Stimulated activated CD8-positive, alpha-beta memory T cell treated with anti-CD3 and anti-CD28 coated beads, Interleukin-7, amount 100 ng/mL, for 48 hours (primary cell): Measurements from ENCODE around the gene PABPN1L.
"Not testable (repeated sequence)": the region's sequence is repeated elsewhere in the genome, so short reads cannot be mapped to it uniquely, and the experiment has no call there.

Experiments
- DNase-seq, 2 donors: peaks; one replicate each; pipeline ENCODE4 v3.0.0-alpha.2; 2020; ENCODE audit warnings: low read depth in 1 of 2; ENCODE audit errors: extremely low read depth in 1 of 2

Gene PABPN1L

DNA sequence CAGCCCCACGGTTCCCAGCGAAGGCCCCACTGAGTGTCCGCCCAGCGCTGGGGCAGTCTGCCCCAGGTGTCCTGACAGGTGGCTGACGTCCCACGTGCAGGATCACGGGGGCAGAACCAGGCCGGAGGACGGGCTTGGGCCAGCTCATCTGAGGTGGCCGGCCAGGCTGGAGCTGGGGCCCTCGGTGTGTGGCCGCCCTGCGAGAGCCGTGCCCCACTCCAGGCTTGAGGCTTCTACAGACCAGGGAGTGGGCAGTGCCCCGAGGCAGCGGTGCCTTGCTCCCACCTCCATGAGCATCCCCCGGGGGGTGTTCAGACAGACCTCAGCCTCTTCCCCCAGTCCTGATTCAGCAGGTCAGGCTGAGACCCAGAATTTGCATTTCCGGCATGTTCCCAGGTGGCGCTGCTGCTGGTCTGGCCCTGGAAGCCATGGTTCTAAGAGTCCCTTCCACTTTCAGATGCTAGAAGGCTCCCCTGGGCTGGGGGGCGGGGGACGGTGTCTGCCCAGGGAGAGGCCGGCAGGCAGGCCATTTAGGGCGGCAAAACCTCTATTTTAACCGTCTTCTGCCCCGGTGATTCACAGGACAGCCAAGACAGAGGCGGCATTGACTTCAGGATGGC, 35.4 kb upstream of the PABPN1L start:
- DNase-seq = no peak

DNA sequence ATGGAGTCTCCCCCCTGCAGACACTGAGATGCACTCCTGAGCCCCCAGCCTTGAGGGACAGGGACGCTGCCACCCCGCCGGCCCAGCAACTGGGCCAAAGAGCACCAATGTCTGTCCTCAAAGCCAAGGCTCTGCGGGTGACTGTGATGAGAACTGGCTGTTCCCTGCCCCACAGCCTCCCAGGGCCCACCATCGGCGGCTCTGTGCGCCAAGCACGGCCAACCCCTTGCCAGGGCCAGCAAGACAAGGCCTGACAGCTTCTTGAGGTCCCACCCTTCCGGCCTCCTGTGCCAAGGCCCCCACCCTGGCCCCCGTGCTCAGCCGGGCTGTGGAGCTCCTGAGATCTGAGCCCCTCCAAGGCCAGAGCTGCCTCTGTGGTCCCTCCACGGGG, 34.2 kb upstream of the PABPN1L start:
- DNase-seq = no peak

DNA sequence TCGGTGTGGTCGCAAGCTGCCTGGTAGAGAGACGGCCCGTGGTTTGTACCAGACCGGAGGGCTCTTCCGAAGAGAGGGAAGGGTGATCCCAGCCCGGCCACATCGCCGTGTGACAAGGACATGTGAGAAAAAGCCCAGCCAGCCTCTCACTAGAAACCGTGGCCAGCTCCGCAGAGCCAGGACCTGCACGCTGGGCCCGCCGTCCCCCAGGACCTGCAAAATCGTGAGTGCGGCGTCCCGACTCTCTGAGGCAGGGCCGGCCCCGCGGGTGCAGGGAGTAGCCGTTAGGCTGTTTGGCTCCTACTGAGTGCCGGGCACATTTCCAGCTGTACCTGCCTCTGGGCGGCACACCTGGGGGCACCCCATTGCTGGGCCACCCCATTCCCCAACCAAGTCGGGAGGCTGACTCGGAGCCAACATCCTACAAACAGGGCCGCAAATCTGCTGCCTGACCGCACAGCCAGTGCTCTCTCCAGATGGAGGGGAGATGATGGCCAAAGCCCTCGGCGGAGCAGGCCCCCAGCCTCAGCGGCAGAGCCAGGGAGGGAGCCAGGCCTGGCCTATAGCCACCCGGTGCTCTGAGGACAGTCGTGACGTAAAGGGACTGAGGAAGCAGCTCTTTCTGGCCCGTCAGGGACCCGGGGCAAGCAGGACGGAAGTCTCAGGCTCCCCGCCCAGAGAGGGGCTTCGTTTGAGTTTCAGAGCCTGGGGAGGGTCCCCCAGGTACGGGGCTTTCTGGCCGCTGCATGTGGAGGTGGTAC, 33.6 kb upstream of the PABPN1L start:
- DNase-seq = no peak

DNA sequence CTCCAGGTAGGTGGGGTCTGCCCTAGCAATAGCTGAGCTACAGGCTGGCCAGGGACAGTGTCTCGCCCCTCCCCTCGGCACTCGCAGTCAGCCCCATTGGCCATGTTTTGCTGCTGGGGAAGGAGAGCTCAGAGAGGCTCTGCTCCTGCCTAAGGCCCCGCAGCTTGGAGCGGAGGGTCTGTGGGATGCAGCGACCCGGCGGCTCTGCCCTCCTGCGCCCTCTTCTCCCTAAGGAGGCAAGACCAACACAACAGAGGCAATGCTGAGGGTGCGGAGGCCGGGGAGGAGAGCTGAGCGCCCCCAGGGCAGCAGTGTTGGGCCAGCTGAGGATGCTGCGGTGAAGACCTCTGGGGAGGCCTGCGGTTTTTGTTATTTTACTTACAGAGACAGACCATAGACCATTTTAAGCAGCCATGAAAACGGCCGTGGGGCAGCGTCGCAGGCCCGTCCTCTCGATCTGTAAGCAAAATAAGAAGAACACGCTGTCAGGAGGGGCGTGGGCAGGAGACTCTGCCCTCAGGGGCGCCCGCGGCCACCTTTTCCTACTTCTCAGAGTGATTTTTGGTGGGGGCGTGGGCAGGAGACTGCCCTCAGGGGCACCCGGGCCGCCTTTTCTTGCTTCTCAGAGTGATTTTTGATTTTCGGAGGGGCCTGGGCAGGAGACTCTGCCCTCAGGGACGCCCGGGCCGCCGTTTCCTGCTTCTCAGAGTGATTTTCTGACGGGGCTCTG, 31.4 kb upstream of the PABPN1L start:
- DNase-seq = no peak

DNA sequence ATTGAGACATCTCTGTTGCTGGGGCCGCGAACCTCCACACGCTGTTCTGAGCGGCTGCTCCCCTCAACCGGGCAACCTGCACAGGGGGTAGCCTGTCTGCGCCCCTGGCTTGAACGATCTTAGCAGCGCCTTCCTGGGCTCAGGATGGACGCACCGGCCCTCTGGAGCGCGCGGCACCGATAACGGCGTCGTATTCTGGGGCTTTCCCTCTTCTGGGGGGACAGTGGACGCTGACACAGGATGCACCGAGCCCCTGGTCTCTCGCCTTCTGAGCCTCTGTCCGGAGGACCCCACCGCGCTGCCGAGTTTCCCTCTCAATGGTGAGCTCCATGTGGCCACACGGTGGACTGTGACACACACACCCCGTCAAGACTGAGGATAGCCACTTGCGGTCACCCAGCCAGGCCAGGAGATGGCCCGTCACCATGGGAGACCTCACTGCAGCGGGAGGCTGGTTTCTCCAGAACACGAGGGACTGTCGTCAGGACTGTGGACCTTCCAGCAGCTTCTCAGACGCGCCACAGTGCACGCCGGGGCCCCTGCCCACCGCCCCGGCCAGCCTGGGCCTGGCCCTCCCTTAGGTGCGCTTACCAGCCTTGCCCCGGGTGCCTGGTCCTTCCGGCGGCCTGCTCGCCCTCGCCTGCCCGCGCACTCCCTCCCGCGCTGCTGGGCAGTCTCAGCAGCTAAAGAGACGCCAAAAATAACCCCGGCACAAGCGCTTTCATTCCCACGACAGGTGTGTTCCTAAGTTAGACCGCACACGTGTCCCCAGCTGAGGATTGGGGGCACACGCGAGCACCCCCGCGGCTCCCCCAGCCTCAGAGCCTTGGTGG, 30.0 kb upstream of the PABPN1L start:
- no peak for DNase-seq

DNA sequence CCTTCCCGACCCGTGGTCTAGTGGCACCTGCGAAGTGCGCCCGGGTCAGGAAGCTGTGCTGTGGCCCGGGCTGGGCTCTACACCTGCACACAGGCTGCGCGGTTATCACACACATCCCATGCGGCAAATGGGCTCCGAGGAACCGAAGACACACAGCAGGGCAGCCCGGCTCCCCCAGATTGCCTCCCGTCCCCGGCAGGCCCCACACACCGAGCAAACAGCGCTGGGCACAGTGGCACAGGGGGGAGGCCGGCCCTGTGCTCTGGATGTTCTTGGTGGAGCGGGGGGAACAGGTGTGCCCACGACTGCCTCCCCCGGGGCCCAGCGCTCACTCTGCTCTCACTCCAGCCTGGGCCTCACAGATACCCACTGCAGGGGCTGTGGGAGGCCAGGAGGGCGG, 28.9 kb upstream of the PABPN1L start:
- no peak for DNase-seq

DNA sequence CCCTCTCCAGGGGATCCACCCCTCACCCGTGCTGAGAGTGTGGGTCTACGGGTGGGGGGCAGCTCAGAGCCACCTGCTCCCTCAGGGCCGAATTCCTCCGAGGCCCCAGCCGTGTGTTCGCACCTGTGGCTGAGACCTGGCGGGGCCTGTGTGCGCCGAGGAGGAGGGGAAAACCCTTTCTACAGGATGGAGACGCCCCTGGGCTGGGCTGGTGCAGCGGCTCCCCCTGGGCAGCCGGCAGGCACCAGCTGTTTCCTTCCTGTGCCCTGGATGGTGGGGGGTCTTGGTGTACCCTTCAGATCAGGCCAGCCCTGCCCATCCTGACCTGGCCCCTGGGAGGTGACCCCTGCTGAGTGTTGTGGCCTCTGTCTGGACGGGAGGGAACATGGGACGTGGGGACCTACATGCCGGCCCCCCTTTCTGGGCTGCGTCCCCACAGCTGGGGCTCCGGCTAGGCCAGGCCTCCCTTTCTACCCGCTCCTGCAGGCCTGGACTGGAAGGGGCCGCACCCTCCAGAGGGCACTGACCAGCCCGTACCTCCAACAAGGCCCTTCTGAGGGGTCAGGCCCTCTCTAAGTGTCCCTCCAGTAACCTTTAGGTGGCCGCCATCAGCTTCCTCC, 28.3 kb upstream of the PABPN1L start:
- DNase-seq = no peak

DNA sequence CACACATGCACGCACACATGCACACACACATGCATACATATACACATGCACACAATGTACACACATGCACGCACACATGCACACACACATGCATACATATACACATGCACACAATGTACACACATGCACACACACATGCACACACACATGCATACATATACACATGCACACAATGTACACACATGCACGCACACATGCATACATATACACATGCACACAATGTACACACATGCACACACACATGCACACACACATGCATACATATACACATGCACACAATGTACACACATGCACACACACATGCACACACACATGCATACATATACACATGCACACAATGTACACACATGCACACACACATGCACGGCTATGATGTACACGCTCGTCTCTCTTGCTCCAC, 27.8 kb upstream of the PABPN1L start:
- DNase-seq = not testable (repeated sequence)

DNA sequence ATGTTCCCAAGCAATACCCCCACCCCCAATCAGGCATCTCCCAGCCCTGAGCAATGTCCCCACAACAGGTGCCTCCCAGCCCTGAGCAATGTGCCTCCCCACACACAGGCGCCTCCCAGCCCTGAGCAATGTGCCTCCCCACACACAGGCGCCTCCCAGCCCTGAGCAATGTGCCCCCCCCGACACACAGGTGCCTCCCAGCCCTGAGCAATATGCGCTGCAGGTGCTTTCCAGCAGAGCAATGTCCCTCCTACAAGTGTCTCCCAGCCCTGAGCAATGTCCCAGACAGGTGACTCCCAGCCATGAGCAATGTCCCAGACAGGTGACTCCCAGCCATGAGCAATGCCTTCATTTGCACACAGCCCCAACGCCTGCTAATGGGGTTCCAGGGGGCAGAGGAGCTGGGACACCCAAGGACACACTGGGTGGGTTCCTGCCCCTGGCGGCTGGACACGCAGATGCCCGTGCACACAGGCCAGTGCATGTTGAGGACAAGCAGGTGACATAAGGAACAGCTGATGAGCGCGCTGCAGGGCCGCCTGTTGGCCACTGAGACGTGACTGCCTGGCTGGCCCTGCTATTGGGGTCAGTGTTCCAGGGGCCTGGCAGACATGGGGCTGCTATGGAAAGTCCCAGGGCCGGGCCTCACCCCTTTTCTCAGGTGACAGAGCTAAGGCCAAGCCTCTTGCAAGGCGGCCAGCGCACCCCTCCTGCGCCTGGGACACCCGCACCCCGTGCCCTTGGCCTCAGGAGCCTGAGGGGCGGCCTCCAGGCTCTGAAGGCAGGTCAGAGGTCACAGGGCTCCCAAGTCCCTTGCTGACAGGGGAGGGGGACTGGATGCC, 26.9 kb upstream of the PABPN1L start:
- DNase-seq = no peak

DNA sequence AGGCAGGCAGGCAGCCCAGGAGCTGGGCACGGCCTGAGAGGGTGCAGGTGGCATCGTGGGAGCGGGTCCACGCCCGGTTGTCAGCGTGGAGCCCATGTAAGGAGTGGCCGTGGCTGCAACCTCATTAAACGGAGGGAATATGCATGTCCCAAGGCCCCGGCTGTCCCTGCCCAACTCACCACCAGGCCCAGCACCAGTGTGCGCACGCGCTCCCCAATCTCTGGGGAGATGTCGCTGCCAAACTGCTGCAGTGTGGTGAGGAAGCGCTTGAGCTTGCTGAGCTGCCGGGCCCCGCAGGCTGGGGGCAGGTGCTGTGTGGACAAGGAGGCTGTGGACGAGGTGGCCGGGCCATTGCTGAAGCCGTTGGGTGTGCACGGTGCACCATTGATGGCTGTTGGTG, 25.6 kb upstream of the PABPN1L start:
- no peak for DNase-seq

DNA sequence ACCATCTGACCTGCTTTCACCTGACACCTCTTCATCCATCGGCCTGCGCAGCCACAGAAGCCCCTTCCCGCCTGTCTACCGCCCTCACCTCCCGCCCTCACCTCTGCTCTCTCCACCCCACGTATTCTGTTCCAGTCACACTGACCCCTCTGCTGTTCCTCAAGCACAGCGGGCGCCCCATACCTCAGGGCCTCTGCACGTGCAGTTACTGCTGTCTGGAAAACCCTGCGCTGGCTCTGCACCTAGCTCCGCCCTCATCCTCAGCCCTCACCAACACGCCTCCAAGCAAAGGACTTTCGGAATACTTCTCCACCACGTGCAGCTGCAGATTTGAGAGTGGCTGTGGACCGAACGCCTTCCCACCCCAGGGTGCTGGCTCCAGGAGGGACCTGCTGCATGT, 24.6 kb upstream of the PABPN1L start:
- DNase-seq = no peak

DNA sequence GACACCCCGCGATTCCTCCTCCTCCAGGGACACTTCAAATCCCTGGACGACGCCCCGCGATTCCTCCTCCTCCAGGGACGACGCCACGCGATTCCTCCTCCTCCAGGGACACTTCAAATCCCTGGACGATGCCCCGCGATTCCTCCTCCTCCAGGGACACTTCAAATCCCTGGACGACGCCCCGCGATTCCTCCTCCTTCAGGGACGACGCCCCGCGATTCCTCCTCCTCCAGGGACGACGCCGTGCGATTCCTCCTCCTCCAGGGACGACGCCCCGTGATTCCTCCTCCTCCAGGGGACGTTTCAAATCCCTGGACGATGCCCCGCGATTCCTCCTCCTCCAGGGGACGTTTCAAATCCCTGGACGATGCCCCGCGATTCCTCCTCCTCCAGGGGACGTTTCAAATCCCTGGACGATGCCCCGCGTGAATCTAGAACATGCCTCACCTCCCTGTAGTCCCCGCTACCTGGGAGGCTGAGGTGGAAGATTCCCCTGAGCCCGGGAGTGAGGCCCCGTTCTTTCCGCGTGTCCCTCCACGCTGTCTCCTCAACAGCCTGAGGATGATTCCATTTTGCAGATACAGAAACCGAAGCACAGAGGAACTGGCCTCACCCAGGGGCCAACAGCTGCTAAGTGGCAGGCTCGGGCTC, 23.4 kb upstream of the PABPN1L start:
- DNase-seq = not testable (repeated sequence)

DNA sequence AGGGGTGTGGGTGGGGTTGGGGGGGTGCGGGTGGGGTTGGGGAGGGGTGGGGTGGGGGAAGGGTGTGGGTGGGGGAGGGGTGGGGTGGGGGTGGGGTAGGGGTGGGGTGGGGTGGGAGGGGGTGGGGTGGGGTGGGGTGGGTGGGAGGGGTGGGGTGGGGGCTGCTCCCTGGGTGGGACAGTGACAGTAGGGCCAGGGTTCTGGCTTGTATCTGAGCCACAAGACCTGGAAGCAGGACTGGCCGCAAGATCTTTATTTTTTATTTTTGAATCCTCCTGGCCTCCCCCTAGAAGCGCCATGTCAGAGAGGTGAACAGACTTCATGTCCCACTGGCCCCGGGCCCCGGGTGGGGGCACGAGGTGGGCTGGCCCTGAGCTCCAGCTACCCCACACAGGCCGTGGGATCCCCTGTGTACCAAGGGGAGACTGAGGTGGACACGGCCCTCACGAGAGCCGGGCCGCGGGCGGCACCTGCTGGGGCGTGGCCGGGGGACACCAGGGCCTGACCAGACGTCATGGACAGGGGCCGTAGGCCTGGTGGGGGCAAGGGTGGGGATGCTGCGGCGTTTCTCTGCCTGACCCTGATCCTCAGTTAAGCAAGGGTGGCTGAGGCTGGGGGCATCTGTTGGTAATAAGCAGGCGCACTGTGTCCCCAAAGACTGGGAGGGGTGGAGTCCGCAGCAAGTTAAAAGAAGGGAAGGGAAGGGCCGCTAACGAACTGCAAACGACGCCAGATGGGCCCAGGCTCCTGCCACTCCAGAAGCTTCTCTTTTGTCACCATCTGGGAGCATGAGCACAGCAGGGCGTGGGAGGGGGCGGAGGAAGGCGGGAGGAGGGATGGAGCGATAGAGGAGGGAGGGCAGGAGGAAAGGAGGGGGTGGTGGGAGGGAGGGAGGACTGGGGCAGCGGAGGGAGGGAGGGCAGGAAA, 22.3 kb upstream of the PABPN1L start:
- DNase-seq = no peak

DNA sequence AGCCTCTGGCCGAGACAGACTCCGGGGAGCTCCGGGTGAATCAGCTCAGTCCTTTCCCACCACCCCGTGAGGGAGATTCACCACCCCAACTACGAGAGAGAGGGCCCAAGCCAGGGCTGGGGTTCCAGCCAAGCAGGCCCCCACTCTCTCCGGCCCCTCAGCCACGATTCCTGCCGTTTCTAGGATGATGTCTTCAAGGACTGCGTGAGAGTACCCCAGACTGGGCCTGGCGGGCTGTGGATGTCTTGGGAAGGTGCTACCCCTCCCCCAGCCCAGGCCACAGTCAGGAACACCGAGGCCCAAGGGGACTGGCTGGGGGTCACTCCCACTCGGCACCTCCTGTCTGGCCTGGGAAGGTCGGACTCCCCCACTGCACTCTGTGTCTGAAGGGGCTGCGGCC, 21.6 kb upstream of the PABPN1L start:
- DNase-seq = no peak

DNA sequence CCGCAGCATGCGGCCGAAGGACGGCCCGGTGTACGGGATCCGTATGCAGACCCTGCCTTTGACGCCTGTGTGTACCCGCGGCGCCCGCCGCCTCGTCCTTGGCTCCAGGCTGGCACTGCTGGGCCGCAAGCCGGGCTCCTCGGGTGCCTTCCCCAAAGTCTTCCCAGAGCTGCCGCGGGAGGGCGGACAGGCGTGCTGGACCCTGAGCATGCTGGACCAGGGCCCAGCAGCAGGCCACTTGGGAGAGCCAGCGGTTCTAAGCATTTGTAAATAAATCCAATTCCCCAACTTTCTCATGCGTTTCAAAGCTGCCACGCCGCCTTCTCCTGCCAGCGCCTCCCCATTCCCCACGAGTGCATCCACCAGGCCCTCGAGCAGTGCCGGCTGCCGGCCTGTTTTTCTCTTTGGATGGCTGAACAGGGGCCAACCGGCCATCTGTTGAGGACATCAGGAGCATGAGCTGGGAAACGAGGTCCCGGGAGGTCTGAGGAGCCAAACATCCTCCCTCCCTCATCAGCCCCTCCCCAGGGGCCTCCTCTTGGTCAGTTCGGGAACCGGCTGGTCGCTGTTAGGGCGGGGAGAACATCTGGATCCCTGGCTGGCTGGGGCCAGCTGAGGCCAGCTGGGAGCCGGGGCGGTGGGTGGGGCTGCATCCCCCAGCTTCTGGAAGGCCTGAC, 20.5 kb upstream of the PABPN1L start:
- DNase-seq = no peak

DNA sequence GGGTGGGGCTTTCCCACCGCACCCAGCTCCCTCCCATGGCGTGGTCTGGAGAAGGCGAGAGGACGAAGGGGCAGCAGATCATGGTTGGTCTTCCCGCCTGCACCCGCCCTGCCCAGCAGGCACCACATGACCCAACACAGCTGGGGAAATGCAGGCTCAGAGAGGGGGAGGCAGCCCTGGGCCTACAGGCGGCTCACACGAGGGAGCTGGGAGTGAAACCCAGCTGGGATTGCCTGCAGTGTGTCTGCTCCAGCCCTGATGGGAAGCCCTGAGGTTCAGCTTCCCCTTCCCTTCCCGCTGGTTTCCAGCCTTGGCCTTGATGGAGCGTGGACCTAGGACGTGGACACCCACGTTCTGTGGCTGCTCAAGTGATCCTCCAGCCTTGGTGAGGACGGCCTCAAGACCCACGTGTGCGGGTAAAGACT, 20.0 kb upstream of the PABPN1L start:
- DNase-seq = no peak

DNA sequence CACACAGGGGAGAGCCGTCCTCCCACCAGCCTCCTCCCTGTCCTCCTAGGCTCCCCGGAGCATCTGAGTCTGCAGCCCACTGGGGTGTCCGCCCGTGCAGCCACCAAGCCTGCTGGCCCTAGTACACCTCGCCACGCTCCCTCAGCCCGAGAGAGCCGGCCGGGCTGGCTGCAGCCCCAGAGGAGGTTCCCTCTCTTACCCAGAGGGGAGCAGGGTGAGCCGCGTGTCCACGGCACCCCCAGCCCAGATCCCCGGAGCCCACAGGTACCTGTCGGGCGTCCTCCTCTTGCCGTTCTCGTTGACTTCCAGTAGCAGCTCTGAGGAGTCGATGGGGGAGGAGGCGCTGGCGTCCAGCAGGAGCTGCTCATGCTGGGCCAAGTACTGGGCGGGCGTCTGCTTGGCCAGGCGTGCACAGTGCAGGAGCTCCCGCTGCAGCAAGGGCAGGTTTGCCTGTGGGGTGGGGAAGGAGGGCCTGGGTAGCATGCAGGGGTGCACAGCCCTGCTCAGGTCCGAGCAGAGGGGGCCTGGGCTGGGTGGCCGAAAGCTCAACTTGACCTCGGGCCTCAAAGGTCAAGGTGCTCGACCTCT, 19.3 kb upstream of the PABPN1L start:
- no peak for DNase-seq
